ENCODE results near the gene DCHS2.
A peak's percentile ranks its signal among the peaks of the same experiment; 100 is the strongest.

The DCHS2 gene

DNA sequence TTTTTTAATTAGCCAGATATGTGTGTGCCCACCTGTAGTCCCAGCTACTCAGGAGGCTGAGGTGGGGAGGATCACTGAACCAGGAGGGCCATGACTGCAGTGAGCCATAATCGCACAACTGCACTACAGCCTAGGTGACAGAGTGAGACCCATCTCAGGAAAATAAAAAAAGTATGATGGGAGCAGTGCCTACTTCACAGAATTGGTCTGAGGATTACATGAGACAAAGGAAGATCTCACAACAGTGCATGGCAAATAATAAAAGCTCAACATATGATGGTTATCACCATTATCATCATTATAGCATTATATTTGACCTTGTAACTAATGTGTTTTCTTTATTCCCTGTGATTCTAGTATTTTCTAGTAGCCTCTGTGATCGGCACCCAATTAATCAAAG, 19.9 kb upstream of the DCHS2 start:
- Histone ChIP-seq H3K4me1 (ENCODE audit: insufficient read depth, low read length) (no peaks in the 10 kb centered on the region), H3K9ac (ENCODE audit: low read length) (no peak overlapping the region), H3K9me3 (ENCODE audit: low read length) (no peaks in the 10 kb centered on the region), H3K4me3 (ENCODE audit: low read depth in 1 of 2, low read length in 2 of 2) (no peak overlapping the region), H3K27ac (ENCODE audit: low read depth, low read length) (no peak overlapping the region), H3K27me3 (ENCODE audit: control insufficient read depth in 1 of 2, insufficient read depth in 2 of 2, low read length in 2 of 2) (no peaks in the 10 kb centered on the region), H3K36me3 (ENCODE audit: insufficient read depth, low read length) (no peaks in the 10 kb centered on the region)

DNA sequence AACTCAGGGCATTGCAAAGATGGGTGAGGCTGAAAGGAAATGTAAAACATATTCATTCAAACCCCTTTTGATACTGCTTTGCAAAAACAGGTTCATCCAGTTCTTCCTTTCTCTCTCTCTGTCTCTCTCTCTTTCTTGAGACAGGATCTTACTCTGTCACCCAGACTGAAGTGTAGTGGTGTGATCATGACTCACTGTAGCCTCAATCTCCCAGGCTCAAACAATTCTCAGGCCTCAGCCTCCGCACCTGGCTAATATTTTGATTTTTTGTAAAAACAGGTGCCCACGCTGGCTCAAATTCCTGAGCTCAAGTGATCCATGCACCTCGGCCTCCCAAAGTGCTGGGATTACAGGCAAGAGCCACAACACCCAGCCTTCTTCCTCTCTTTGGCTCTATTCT, 15.6 kb upstream of the DCHS2 start:
- Histone ChIP-seq H3K27ac (ENCODE audit: low read depth, low read length) (no peak overlapping the region), H3K27me3 (ENCODE audit: control insufficient read depth in 1 of 2, insufficient read depth in 2 of 2, low read length in 2 of 2) (no peaks in the 10 kb centered on the region), H3K9ac (ENCODE audit: low read length) (no peak overlapping the region), H3K4me1 (ENCODE audit: insufficient read depth, low read length) (no peaks in the 10 kb centered on the region), H3K4me3 (ENCODE audit: low read depth in 1 of 2, low read length in 2 of 2) (no peak overlapping the region), H3K9me3 (ENCODE audit: low read length) (no peaks in the 10 kb centered on the region), H3K36me3 (ENCODE audit: insufficient read depth, low read length) (no peaks in the 10 kb centered on the region)

DNA sequence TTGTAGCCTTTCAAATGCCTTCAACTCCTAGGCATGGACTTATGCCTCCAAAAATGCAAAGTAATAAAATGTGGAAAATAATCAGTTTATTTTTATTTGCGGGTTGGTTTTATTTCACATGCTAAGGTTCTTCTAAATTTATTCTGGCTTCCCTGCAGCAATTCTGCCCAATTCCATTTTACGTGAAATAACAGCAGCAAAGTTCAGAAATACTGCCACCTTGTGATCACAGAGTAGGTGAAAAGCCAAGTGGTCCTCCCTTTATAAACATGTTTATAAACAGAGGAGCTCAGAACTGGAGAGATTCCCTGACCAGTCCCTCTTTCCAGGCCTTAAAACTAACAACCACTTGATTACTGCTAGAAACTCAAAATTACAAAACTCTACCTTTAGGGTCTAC, 14.7 kb upstream of the DCHS2 start:
- H3K4me3 ChIP-seq (ENCODE audit: low read depth in 1 of 2, low read length in 2 of 2): no peak overlapping the region
- no peaks in the 10 kb centered on the region for H3K27me3 ChIP-seq (ENCODE audit: control insufficient read depth in 1 of 2, insufficient read depth in 2 of 2, low read length in 2 of 2)
- no peak overlapping the region for H3K9ac ChIP-seq (ENCODE audit: low read length)
- no peaks in the 10 kb centered on the region for H3K36me3 ChIP-seq (ENCODE audit: insufficient read depth, low read length)
- no peak overlapping the region for H3K27ac ChIP-seq (ENCODE audit: low read depth, low read length)
- no peaks in the 10 kb centered on the region for H3K9me3 ChIP-seq (ENCODE audit: low read length)
- H3K4me1 ChIP-seq (ENCODE audit: insufficient read depth, low read length): no peaks in the 10 kb centered on the region

DNA sequence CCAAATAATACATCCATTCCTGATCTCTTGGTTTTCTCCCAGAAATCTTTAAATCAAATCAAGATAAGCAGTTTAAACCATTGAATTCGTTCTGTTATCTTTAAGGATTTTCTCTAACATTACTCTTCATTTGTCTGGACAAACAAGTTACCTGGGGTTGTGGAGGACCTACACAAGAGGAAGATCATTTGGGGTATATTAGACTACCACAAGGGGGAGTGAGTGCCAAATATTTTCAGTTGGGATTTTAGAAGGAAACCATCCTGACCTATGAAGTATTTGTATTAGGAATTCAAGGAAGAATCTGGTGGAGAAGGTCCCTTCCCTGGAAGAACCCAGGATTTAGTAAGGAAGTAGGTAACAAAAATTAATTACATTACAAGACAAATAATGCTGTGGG, 12.0 kb upstream of the DCHS2 start:
- Histone ChIP-seq H3K36me3 (ENCODE audit: insufficient read depth, low read length) (no peaks in the 10 kb centered on the region), H3K9me3 (ENCODE audit: low read length) (no peaks in the 10 kb centered on the region), H3K9ac (ENCODE audit: low read length) (no peak overlapping the region), H3K27me3 (ENCODE audit: control insufficient read depth in 1 of 2, insufficient read depth in 2 of 2, low read length in 2 of 2) (no peaks in the 10 kb centered on the region), H3K27ac (ENCODE audit: low read depth, low read length) (no peak overlapping the region), H3K4me1 (ENCODE audit: insufficient read depth, low read length) (no peaks in the 10 kb centered on the region), H3K4me3 (ENCODE audit: low read depth in 1 of 2, low read length in 2 of 2) (no peak overlapping the region)

DNA sequence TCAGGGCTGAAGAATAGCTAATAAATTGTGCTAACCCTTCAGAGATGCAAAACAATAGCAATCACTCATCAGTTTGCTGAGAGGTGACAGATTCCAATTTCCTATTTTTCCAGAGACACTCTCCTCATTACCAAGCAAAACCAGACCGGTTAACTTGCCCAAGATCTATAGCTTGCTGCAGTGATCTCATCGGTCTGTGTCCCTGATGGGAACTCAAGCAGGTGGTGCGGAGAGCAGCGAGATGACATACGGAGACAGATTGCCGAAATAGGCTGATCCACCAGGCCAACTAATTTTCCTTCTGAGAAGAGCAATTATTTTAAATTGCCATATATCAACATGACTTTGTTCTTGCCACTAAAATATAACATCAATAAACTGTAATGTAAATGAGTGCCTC, 10.5 kb upstream of the DCHS2 start:
- H3K9me3 ChIP-seq (ENCODE audit: low read length): no peaks in the 10 kb centered on the region
- H3K4me3 ChIP-seq (ENCODE audit: low read depth in 1 of 2, low read length in 2 of 2): no peak overlapping the region
- H3K36me3 ChIP-seq (ENCODE audit: insufficient read depth, low read length): no peaks in the 10 kb centered on the region
- H3K9ac ChIP-seq (ENCODE audit: low read length): no peak overlapping the region
- no peaks in the 10 kb centered on the region for H3K4me1 ChIP-seq (ENCODE audit: insufficient read depth, low read length)
- no peak overlapping the region for H3K27ac ChIP-seq (ENCODE audit: low read depth, low read length)
- H3K27me3 ChIP-seq (ENCODE audit: control insufficient read depth in 1 of 2, insufficient read depth in 2 of 2, low read length in 2 of 2): no peaks in the 10 kb centered on the region

DNA sequence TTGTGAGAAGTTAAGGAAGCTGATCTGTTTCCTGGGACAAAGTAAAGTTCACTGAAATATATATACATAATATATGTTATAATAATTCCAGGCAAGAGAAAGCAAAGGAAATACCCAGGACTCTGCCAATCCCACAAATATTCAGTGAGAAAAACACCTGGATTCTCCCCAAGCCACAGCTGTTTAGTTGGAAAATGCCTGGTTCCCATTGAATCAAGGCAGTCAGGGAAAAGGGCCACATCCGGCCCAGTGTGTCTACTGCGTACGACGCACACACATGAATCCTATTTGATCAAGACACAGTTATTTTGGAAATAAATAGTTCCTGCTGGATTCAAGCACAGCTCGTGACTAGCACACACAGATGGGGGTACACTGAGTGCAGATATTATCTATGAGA, 6.3 kb upstream of the DCHS2 start:
- Histone ChIP-seq H3K27me3 (ENCODE audit: control insufficient read depth in 1 of 2, insufficient read depth in 2 of 2, low read length in 2 of 2) (no peaks in the 10 kb centered on the region), H3K4me1 (ENCODE audit: insufficient read depth, low read length) (no peaks in the 10 kb centered on the region), H3K9me3 (ENCODE audit: low read length) (no peaks in the 10 kb centered on the region), H3K27ac (ENCODE audit: low read depth, low read length) (no peak overlapping the region), H3K4me3 (ENCODE audit: low read depth in 1 of 2, low read length in 2 of 2) (no peak overlapping the region), H3K9ac (ENCODE audit: low read length) (no peak overlapping the region), H3K36me3 (ENCODE audit: insufficient read depth, low read length) (no peaks in the 10 kb centered on the region)

DNA sequence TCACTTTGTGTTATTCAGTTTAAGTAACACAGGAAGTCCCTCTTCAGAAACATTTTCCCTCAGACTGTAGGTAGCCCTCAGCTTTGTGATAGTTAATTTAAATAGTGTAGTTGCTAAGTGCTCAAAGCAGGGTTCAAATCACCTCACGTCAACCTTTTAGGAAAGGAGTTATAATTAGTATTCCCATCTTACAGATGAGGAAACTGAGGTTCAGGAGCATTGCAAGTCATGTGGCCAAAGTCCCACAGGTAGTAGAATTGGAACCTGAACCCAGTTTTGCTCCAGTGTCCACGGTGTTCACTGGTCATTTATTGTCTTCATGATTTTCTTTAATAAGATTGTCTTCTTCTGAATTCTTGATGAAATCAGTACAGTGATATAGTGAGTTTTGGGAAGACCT, 4.3 kb upstream of the DCHS2 start:
- H3K4me1 ChIP-seq (ENCODE audit: insufficient read depth, low read length): peaks cover 5% of the 10 kb centered on the region
- H3K27me3 ChIP-seq (ENCODE audit: control insufficient read depth in 1 of 2, insufficient read depth in 2 of 2, low read length in 2 of 2): no peaks in the 10 kb centered on the region
- H3K36me3 ChIP-seq (ENCODE audit: insufficient read depth, low read length): no peaks in the 10 kb centered on the region
- H3K9ac ChIP-seq (ENCODE audit: low read length): no peak overlapping the region
- H3K9me3 ChIP-seq (ENCODE audit: low read length): no peaks in the 10 kb centered on the region
- no peak overlapping the region for H3K27ac ChIP-seq (ENCODE audit: low read depth, low read length)
- H3K4me3 ChIP-seq (ENCODE audit: low read depth in 1 of 2, low read length in 2 of 2): no peak overlapping the region

DNA sequence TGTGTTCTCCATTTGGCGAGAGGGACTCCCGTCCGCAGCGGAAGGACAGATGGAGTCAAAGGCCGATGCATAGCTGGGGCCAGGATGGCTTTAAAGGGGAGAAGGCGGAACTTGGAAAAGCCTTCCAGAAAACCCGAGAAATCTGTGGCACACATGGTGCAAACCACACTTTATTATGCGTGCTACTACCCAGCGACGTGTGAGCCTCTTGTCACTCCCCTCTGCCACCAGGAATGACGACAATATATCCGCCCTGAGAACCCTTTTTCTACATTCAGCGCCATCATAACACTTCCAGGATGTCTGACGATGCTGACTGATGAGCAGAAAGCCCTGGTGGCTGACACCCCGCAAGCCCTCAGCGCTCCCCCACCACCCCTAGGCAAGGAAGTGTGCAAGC, 689 bp upstream of the DCHS2 start:
- Histone ChIP-seq H3K27ac (ENCODE audit: low read depth, low read length) (peak overlapping the region; percentile 79), H3K9ac (ENCODE audit: low read length) (no peak overlapping the region), H3K27me3 (ENCODE audit: control insufficient read depth in 1 of 2, insufficient read depth in 2 of 2, low read length in 2 of 2) (peaks cover 0 to 5% of the 10 kb centered on the region in 2 donors), H3K9me3 (ENCODE audit: low read length) (no peaks in the 10 kb centered on the region), H3K4me3 (ENCODE audit: low read depth in 1 of 2, low read length in 2 of 2) (peak overlapping the region in 1 of 2 donors; percentile 77), H3K4me1 (ENCODE audit: insufficient read depth, low read length) (peaks cover 10% of the 10 kb centered on the region), H3K36me3 (ENCODE audit: insufficient read depth, low read length) (no peaks in the 10 kb centered on the region)

DNA sequence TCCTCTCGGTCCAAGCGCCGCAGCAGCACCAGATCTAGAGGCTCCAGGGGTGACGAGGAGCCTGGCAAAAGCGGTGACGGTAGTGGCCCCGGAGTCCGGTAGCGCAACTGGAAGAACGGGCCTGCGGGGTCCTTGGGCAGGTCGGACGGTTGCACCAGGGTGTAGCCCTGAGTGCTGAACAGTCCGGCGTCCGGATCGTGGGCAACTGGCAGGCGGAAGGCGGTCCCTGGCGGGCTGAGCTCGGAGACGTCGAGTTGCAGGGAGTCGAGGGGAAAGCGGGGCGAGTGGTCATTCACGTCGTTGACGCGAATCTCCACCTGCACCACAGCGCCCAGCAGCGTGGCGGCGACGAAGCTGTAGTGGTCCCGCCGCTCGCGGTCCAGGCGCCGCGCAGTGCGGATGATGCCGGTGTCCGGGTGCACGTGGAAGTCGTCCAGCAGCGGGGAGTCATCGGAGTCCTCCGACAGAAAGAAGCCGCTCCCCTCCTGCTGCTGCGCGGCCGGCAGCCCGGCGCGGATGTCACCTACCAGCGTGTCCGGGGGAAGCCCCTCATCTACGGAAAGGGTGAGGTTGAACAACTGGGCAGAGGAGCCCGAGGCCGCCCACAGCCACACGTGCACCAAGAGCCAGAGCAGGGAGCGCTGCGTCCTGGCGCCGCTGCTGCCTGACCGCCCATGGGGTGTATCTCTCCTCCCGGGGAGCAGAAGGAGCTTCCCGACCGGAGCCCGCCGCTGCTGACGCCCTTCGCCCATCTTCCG, 837 bp downstream of the DCHS2 start:
- H3K27ac ChIP-seq (ENCODE audit: low read depth, low read length): peak overlapping the region; percentile 79
- H3K27me3 ChIP-seq (ENCODE audit: control insufficient read depth in 1 of 2, insufficient read depth in 2 of 2, low read length in 2 of 2): peaks cover 0 to 5% of the 10 kb centered on the region in 2 donors

DNA sequence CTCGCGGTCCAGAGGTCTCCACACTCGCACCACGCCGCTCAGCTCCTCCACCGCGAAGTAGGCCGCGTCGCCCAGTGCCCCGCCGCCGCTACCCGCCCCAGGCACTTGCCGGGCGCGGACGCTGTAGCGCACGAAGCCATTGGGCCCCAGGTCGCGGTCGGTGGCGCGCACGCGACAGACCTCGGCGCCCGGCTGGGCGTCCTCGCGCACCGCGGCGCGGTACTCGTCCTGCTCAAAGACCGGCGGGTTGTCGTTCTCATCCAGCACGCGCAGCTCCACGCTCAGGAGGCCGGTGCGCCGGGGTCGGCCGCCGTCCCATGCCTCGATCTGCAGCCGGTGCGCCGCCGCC, 1.4 kb downstream of the DCHS2 start:
- Histone ChIP-seq H3K9ac (ENCODE audit: low read length) (no peak overlapping the region), H3K36me3 (ENCODE audit: insufficient read depth, low read length) (no peaks in the 10 kb centered on the region), H3K27me3 (ENCODE audit: control insufficient read depth in 1 of 2, insufficient read depth in 2 of 2, low read length in 2 of 2) (peaks cover 0 to 5% of the 10 kb centered on the region in 2 donors), H3K27ac (ENCODE audit: low read depth, low read length) (no peak overlapping the region), H3K4me3 (ENCODE audit: low read depth in 1 of 2, low read length in 2 of 2) (peak overlapping the region; percentile 63 to 77), H3K4me1 (ENCODE audit: insufficient read depth, low read length) (peaks cover 10% of the 10 kb centered on the region), H3K9me3 (ENCODE audit: low read length) (no peaks in the 10 kb centered on the region)

More for the DNA sequence above, 837 bp downstream of the DCHS2 start:
- Histone ChIP-seq H3K9ac (ENCODE audit: low read length) (no peak overlapping the region), H3K36me3 (ENCODE audit: insufficient read depth, low read length) (no peaks in the 10 kb centered on the region), H3K9me3 (ENCODE audit: low read length) (no peaks in the 10 kb centered on the region), H3K4me1 (ENCODE audit: insufficient read depth, low read length) (peaks cover 10% of the 10 kb centered on the region), H3K4me3 (ENCODE audit: low read depth in 1 of 2, low read length in 2 of 2) (peak overlapping the region; percentile 65 to 77)

DNA sequence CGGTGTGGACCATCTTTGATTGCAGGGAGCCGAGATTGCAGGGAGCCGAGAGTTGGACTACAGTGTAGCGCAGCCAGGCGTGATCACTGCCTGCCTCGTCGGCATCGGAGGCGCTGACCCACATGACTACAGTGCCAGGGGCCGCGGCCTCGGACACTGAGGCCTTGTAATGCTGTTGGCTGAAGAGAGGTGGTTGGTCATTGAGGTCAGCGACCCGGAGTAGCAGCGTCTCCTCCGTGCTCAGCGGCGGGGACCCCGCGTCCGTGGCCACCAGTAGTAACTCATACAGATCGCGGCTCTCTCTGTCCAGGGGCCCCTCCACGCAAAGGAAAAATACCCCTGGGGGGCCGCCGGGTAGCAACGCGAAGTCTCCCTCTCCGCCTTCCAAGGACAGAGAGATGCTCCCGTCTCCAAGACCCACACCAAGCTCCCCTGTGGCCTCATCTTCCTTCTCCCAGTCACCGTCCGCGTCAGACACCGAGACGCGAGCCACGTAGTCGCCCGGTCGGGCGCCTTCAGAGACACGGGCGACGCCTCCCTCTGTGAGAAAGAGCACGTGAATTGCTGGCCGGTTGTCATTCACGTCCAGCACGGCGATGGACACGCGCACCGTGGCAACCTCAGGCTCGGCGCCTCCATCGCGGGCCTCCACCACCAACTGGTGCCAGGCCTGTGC, 1.9 kb downstream of the DCHS2 start:
- H3K27me3 ChIP-seq (ENCODE audit: control insufficient read depth in 1 of 2, insufficient read depth in 2 of 2, low read length in 2 of 2): peaks cover 0 to 5% of the 10 kb centered on the region in 2 donors
- H3K9ac ChIP-seq (ENCODE audit: low read length): no peak overlapping the region
- H3K4me1 ChIP-seq (ENCODE audit: insufficient read depth, low read length): peaks cover 10% of the 10 kb centered on the region
- H3K27ac ChIP-seq (ENCODE audit: low read depth, low read length): no peak overlapping the region
- no peaks in the 10 kb centered on the region for H3K9me3 ChIP-seq (ENCODE audit: low read length)
- peak overlapping the region; percentile 16 to 63 for H3K4me3 ChIP-seq (ENCODE audit: low read depth in 1 of 2, low read length in 2 of 2)
- H3K36me3 ChIP-seq (ENCODE audit: insufficient read depth, low read length): no peaks in the 10 kb centered on the region

DNA sequence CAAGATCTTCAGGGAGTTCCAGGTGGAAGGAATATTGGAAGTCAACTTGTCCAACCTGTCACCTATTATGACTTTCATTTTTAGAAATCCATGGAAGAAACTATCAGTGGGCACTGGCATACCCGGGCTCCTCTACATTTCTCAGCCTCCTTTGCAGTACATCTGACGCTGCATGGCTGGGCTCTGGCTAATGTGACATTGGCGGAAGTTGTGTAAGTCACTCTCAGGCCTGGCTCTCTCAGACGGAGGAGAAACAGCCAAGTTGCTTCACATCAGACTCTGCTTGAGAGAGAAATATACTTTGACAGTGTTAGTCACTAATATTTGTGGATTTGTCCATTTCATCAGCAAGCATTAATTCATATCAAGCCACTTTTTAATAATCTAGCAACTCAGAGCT, 4.5 kb downstream of the DCHS2 start:
- Histone ChIP-seq H3K4me3 (ENCODE audit: low read depth in 1 of 2, low read length in 2 of 2) (no peak overlapping the region), H3K27me3 (ENCODE audit: control insufficient read depth in 1 of 2, insufficient read depth in 2 of 2, low read length in 2 of 2) (peaks cover 0 to 5% of the 10 kb centered on the region in 2 donors), H3K27ac (ENCODE audit: low read depth, low read length) (no peak overlapping the region), H3K9ac (ENCODE audit: low read length) (no peak overlapping the region), H3K9me3 (ENCODE audit: low read length) (no peaks in the 10 kb centered on the region), H3K36me3 (ENCODE audit: insufficient read depth, low read length) (no peaks in the 10 kb centered on the region), H3K4me1 (ENCODE audit: insufficient read depth, low read length) (peaks cover 7% of the 10 kb centered on the region)
